Gastroesophageal sphincter (tissue), 4 donors: ENCODE measurements around the gene CALML6. TPM values are rescaled to one million over a fixed set of nuclear protein-coding genes. Genes with fewer than 3 reads are reported as not detected.

ENCODE experiments used
- ATAC-seq: fragments of 150-250 bp; one replicate; pipeline ENCODE4 v1.9.1; 2016; ENCODE audit warnings: mild to moderate bottlenecking, moderate library complexity
- H3K27ac ChIP-seq, 4 donors: fragments of 200-600 bp; sonication (generic) in 3 of 4; 1 replicate in 3 of 4; 2 replicates in 1 of 4; pipeline ENCODE4 v1.5.1; 2016 to 2019
- H3K27me3 ChIP-seq: fragments of 200-600 bp; sonication (generic); one replicate; pipeline ENCODE4 v1.5.1; 2019
- H3K36me3 ChIP-seq, 2 donors: fragments of 200-600 bp; sonication (generic); one replicate each; pipeline ENCODE4 v1.5.1; 2019; ENCODE audit warnings: control low read depth in 1 of 2
- H3K4me1 ChIP-seq, 3 donors: fragments of 200-600 bp; sonication (generic); 1 replicate in 2 of 3; 2 replicates in 1 of 3; pipeline ENCODE4 v1.5.1; 2016 to 2019; ENCODE audit warnings: control low read depth in 2 of 3
- H3K4me3 ChIP-seq, 2 donors: fragments of 200-600 bp; sonication (generic); one replicate each; pipeline ENCODE4 v1.5.1; 2019; ENCODE audit warnings: mild to moderate bottlenecking in 1 of 2, moderate library complexity in 1 of 2
- H3K9me3 ChIP-seq, 3 donors: fragments of 200-600 bp; sonication (generic); one replicate each; pipeline ENCODE4 v1.5.1; 2017 to 2019; ENCODE audit warnings: control low read depth in 2 of 3
- CTCF ChIP-seq, 4 experiments: fragments of 200-600 bp in 2 of 4; fragments of 450-650 bp in 2 of 4; sonication (generic) in 1 of 4; IDR thresholded peaks; one replicate each; pipeline ENCODE4 v1.5.1; 2017 to 2019; ENCODE audit warnings: antibody characterized with exemption in 4 of 4, mild to moderate bottlenecking in 2 of 4, moderate library complexity in 2 of 4
- EP300 ChIP-seq: sonication (generic); formaldehyde crosslinking; IDR thresholded peaks from one replicate; pipeline ENCODE4 v1.6.1; 2017; ENCODE audit warnings: antibody characterized with exemption, mild to moderate bottlenecking
- POLR2A ChIP-seq, 2 donors: fragments of 450-650 bp; IDR thresholded peaks; one replicate each; pipeline ENCODE4 v1.6.1; 2017; ENCODE audit warnings: antibody characterized with exemption in 2 of 2, mild to moderate bottlenecking in 2 of 2, moderate library complexity in 1 of 2
- POLR2AphosphoS5 ChIP-seq: sonication (generic); formaldehyde crosslinking; IDR thresholded peaks from one replicate; pipeline ENCODE4 v1.6.1; 2017; ENCODE audit warnings: antibody characterized with exemption
- WGBS, 2 donors: methylation state at CpG; one replicate each; pipeline ENCODE4 v1.1.5; 2018; ENCODE audit warnings: low coverage in 1 of 2; 5-methylcytosine and 5-hydroxymethylcytosine counted together
- total RNA-seq, 4 donors: library from RNA; depleted of rRNA; stranded (reverse); fragments of >200 nt; gene quantifications; one replicate each; pipeline ENCODE4 v1.1.0, GENCODE V29; 2016

CALML6 gene
- total RNA-seq, 4 donors from 2014 or later, result 0.40 to 0.47 TPM; not detected in 2

- TF ChIP-seq CTCF (IDR thresholded peaks at IDR 0.05) (no peak), POLR2AphosphoS5 (no peak), EP300 (no peak), POLR2A (IDR thresholded peaks at IDR 0.05) (no peak)
- no peaks in the 10 kb centered on the region for H3K36me3 ChIP-seq
- H3K9me3 ChIP-seq, result no peaks in the 10 kb centered on the region
- H3K4me1 ChIP-seq, result no peaks in the 10 kb centered on the region
- peaks cover 62% of the 10 kb centered on the region for H3K27me3 ChIP-seq
- H3K4me3 ChIP-seq, result no peak overlapping the region
- no peak for ATAC-seq
- no peak overlapping the region for H3K27ac ChIP-seq
- 75 to 78% methylated on average over 6 of the region's 6 CpGs for WGBS, 2 donors
These were observed 23.2 kb downstream of the CALML6 start for GRCh38 chr1:1938276-1938573.

- 85 to 87% methylated on average over 5 to 13 of the region's 24 CpGs for WGBS, 2 donors
- ATAC-seq, result no peak
- Histone ChIP-seq H3K36me3 (no peaks in the 10 kb centered on the region), H3K27me3 (peaks cover 68% of the 10 kb centered on the region), H3K9me3 (no peaks in the 10 kb centered on the region), H3K4me3 (no peak overlapping the region), H3K4me1 (peaks cover 0 to 2% (median under 1%) of the 10 kb centered on the region in 3 donors), H3K27ac (no peak overlapping the region)
- TF ChIP-seq POLR2A (IDR thresholded peaks at IDR 0.05) (no peak), EP300 (no peak), POLR2AphosphoS5 (no peak), CTCF (IDR thresholded peaks at IDR 0.05) (no peak)
These were observed 23.7 kb downstream of the CALML6 start for GRCh38 chr1:1938613-1939295.

GRCh38 chr1:1939296-1940122 lies 24.4 kb downstream of the CALML6 start:
- no peak overlapping the region for H3K27ac ChIP-seq
- H3K4me3 ChIP-seq, result no peak overlapping the region
- no peaks in the 10 kb centered on the region for H3K36me3 ChIP-seq
- H3K4me1 ChIP-seq, result peaks cover 0 to 9% (median 6%) of the 10 kb centered on the region in 3 donors
- H3K9me3 ChIP-seq, result no peaks in the 10 kb centered on the region
- H3K27me3 ChIP-seq, result peaks cover 75% of the 10 kb centered on the region
- ATAC-seq, result no peak
- WGBS, 2 donors, result 83% methylated on average over 4 to 5 of the region's 28 CpGs
- TF ChIP-seq POLR2AphosphoS5, result no peak
- no peak for TF ChIP-seq CTCF (IDR thresholded peaks at IDR 0.05)
- no peak for TF ChIP-seq POLR2A (IDR thresholded peaks at IDR 0.05)
- no peak for TF ChIP-seq EP300

GRCh38 chr1:1940123-1940425 lies 25.0 kb downstream of the CALML6 start:
- no peaks in the 10 kb centered on the region for H3K9me3 ChIP-seq
- H3K4me1 ChIP-seq, result peaks cover 0 to 9% (median 6%) of the 10 kb centered on the region in 3 donors
- peaks cover 77% of the 10 kb centered on the region for H3K27me3 ChIP-seq
- TF ChIP-seq EP300, result no peak
- no peak for TF ChIP-seq POLR2AphosphoS5
- no peak for TF ChIP-seq CTCF (IDR thresholded peaks at IDR 0.05)
- TF ChIP-seq POLR2A (IDR thresholded peaks at IDR 0.05), result no peak
- H3K36me3 ChIP-seq, result no peaks in the 10 kb centered on the region
- H3K4me3 ChIP-seq, result no peak overlapping the region
- no peak overlapping the region for H3K27ac ChIP-seq
- no peak for ATAC-seq
- 60% methylated on average over 1 of the region's 12 CpGs; no CpG with 5 or more reads in 1 of the 2 donors for WGBS, 2 donors
